Measurements from ENCODE around the gene GCLM. TPM values are rescaled to one million over a fixed set of nuclear protein-coding genes. Genes with fewer than 3 reads are reported as not detected.

Gene GCLM
- total and polyA plus RNA-seq, 2 donors (not counting 3 experiments of a cell fraction or from before 2014, with no cell fraction given): 12.3 to 55.9 TPM

DNA sequence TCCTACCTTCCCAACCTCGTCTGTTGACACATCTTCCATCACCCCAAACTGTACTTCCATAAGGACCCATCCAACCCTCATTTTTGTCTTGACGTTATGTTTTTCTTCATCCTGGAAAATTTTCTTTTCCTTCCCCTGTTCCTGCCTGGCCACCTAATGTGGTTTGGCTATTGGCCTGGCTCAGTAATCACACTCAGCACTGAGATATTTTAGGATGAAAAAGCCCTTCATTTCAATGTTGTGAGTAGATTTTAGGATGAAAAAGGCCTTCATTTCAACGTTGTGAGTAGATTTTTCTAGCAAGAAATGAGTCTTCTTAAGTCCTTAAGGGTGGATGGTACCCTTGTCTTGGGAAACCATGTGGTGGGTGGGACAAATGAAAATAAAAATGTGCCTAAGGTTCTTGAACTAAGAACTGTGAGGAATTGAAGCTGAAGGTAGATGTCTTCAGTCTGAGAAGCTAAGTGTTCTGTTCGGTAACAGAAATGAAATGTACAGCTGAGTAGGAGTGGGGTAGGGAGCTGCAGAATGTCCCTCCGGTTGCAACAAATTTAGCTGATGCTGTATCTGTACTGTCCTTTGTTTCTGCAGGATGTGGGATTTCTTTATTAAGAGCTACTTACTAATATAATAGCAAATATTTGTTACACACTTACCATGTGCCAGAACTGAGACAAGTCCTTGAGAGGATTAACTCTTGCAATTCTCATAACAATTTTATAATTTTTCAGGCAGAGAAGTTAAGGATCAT is 66.3 kb downstream of the GCLM start:
- H3K27me3 ChIP-seq (ENCODE audit: control insufficient read depth in 2 of 2, insufficient read depth in 2 of 2, low read length in 2 of 2): no peaks in the 10 kb centered on the region
- no peak overlapping the region for H3K4me2 ChIP-seq (ENCODE audit: insufficient read depth, low read length)
- peaks cover 17% of the 10 kb centered on the region for H3K4me1 ChIP-seq (ENCODE audit: control insufficient read depth, extremely low read depth, insufficient read depth, low read length)
- H3K4me3 ChIP-seq (replicated peaks in 1 of 3; ENCODE audit: insufficient read depth in 1 of 3, low read depth in 1 of 3, low read length in 3 of 3): no peak overlapping the region
- no peaks in the 10 kb centered on the region for H3K36me3 ChIP-seq (ENCODE audit: control insufficient read depth in 2 of 2, extremely low read depth in 1 of 2, insufficient read depth in 2 of 2, low read length in 2 of 2)
- DNase-seq (ENCODE audit: low read depth, low spot score) (no peak), FAIRE-seq (no peak)
- dilution Hi-C loops (cut with MboI; ENCODE audit: extremely low pct_ligation_motif_present, low sequenced_read_pairs): no loop called here
- no peaks in the 10 kb centered on the region for H3K9me1 ChIP-seq (replicated peaks; ENCODE audit: control insufficient read depth, extremely low read depth, insufficient read depth, low read length)
- no peaks in the 10 kb centered on the region for H4K20me1 ChIP-seq (replicated peaks; ENCODE audit: control insufficient read depth, extremely low read depth, insufficient read depth, low read length)
- ChIA-PET POLR2A (interaction anchor here (1.4 kb wide), 1 partner anchor 214 kb away, joined by 4 read pairs; no protein-coding TSS in a partner anchor), CTCF (interaction anchor here (0.9 to 11.8 kb wide), 14 partner anchors 9 to 539 kb away, joined by 3 to 325 read pairs (median 10); partner anchors contain the start of genes BCAR3 and FNBP1L)
- no peak for TF ChIP-seq JUN (IDR thresholded peaks at IDR 0.05; ENCODE audit: borderline replicate concordance, insufficient read depth, insufficient read length, low read depth)
- TF ChIP-seq, protein P1, sequence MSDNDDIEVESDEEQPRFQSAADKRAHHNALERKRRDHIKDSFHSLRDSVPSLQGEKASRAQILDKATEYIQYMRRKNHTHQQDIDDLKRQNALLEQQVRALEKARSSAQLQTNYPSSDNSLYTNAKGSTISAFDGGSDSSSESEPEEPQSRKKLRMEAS (IDR thresholded peaks at IDR 0.05; ENCODE audit: insufficient read depth, insufficient read length): no peak
- no peak for TF ChIP-seq GATA2 (IDR thresholded peaks at IDR 0.05; ENCODE audit: insufficient read depth, insufficient read length, low read depth, low read length)
- no peak for TF ChIP-seq POLR2AphosphoS5 (IDR thresholded peaks at IDR 0.05; ENCODE audit: insufficient read depth, low read depth, low read length)
- TF ChIP-seq MYC (IDR thresholded peaks at IDR 0.05; ENCODE audit: low read depth, low read length): no peak
- TF ChIP-seq, protein P2, sequence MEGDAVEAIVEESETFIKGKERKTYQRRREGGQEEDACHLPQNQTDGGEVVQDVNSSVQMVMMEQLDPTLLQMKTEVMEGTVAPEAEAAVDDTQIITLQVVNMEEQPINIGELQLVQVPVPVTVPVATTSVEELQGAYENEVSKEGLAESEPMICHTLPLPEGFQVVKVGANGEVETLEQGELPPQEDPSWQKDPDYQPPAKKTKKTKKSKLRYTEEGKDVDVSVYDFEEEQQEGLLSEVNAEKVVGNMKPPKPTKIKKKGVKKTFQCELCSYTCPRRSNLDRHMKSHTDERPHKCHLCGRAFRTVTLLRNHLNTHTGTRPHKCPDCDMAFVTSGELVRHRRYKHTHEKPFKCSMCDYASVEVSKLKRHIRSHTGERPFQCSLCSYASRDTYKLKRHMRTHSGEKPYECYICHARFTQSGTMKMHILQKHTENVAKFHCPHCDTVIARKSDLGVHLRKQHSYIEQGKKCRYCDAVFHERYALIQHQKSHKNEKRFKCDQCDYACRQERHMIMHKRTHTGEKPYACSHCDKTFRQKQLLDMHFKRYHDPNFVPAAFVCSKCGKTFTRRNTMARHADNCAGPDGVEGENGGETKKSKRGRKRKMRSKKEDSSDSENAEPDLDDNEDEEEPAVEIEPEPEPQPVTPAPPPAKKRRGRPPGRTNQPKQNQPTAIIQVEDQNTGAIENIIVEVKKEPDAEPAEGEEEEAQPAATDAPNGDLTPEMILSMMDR (IDR thresholded peaks at IDR 0.05; ENCODE audit: extremely low read depth in 1 of 2, insufficient read depth in 1 of 2, low read depth in 1 of 2, low read length in 2 of 2): no peak
- H3K9ac ChIP-seq (replicated peaks; ENCODE audit: extremely low read depth, insufficient read depth, low read length): no peak overlapping the region
- H3K79me2 ChIP-seq (ENCODE audit: control insufficient read depth, insufficient read depth, low read length): no peaks in the 10 kb centered on the region
- H3K9me3 ChIP-seq (replicated peaks; ENCODE audit: control insufficient read depth, insufficient read depth, low read length): no peaks in the 10 kb centered on the region
- BruUV-seq (replicated peaks): no TSS peak
- H2AFZ ChIP-seq (ENCODE audit: low read depth, low read length): no peak overlapping the region
- no peak overlapping the region for H3K27ac ChIP-seq (ENCODE audit: insufficient read depth, low read depth, low read length)
- intact Hi-C loops (cut with micrococcal nuclease): no loop called here
